Activated naive CD8-positive, alpha-beta T cell treated with anti-CD3 and anti-CD28 coated beads for 36 hours (primary cell): ENCODE results near the gene UBTD2. TPM values are rescaled to one million over a fixed set of nuclear protein-coding genes. Genes with fewer than 3 reads are reported as not detected.
A peak's percentile ranks its signal among the peaks of the same experiment; 100 is the strongest.

Experiments used
- DNase-seq: peaks from one replicate; pipeline ENCODE4 v3.0.0; 2021
- H3K27ac Mint-ChIP-seq: one replicate; pipeline ENCODE4 v1.8.0; 2022; ENCODE audit warnings: mild to moderate bottlenecking, moderate library complexity, mixed read lengths
- H3K27me3 Mint-ChIP-seq: one replicate; pipeline ENCODE4 v1.8.0; 2022; ENCODE audit warnings: mild to moderate bottlenecking, mixed read lengths
- H3K36me3 Mint-ChIP-seq: one replicate; pipeline ENCODE4 v1.8.0; 2021; ENCODE audit warnings: mild to moderate bottlenecking, mixed read lengths
- H3K4me1 Mint-ChIP-seq: one replicate; pipeline ENCODE4 v1.8.0; 2021; ENCODE audit warnings: mixed read lengths
- H3K4me3 Mint-ChIP-seq: one replicate; pipeline ENCODE4 v1.8.0; 2022; ENCODE audit warnings: mild to moderate bottlenecking, moderate library complexity, mixed read lengths
- H3K9me3 Mint-ChIP-seq: one replicate; pipeline ENCODE4 v1.8.0; 2022; ENCODE audit warnings: mixed read lengths
- total RNA-seq, 2 experiments: library from RNA; stranded (reverse); gene quantifications; one replicate each; pipeline ENCODE4 v1.2.3, GENCODE V29; 2021

UBTD2 gene
- total RNA-seq, 2 experiments from 2014 or later: 8.3 to 9.1 TPM

GRCh38 chr5:172182291-172182690, 101.3 kb downstream of the UBTD2 start:
- Mint-ChIP-seq H3K4me3 (no peak overlapping the region), H3K36me3 (peaks cover 66% of the 10 kb centered on the region), H3K4me1 (peaks cover 74% of the 10 kb centered on the region), H3K27me3 (no peaks in the 10 kb centered on the region), H3K9me3 (no peaks in the 10 kb centered on the region), H3K27ac (peak overlapping the region; percentile 95)
- DNase-seq: no peak

DNA sequence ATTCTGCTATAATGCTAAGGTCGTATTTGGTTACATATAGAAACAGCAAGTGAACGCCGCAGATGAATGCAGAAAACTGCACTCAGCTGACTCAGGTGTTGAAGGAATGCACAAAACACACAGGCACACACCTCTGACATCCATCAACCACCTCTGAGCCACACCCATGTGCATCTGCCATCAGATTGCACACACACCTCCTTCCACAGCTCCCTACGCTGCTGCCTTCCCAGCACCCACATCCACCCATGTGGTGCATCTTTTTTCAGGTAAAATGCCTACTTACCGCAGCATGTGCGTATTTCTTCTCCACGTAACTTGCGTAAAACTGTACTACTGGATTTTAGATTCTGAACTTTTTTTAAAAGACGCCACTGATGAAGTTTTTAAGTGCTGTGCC, 102.6 kb downstream of the UBTD2 start:
- Mint-ChIP-seq H3K27me3 (no peaks in the 10 kb centered on the region), H3K36me3 (peaks cover 69% of the 10 kb centered on the region), H3K27ac (peak overlapping the region; percentile 92), H3K4me3 (peak overlapping the region; percentile 83), H3K4me1 (peaks cover 85% of the 10 kb centered on the region), H3K9me3 (no peaks in the 10 kb centered on the region)
- no peak for DNase-seq

DNA sequence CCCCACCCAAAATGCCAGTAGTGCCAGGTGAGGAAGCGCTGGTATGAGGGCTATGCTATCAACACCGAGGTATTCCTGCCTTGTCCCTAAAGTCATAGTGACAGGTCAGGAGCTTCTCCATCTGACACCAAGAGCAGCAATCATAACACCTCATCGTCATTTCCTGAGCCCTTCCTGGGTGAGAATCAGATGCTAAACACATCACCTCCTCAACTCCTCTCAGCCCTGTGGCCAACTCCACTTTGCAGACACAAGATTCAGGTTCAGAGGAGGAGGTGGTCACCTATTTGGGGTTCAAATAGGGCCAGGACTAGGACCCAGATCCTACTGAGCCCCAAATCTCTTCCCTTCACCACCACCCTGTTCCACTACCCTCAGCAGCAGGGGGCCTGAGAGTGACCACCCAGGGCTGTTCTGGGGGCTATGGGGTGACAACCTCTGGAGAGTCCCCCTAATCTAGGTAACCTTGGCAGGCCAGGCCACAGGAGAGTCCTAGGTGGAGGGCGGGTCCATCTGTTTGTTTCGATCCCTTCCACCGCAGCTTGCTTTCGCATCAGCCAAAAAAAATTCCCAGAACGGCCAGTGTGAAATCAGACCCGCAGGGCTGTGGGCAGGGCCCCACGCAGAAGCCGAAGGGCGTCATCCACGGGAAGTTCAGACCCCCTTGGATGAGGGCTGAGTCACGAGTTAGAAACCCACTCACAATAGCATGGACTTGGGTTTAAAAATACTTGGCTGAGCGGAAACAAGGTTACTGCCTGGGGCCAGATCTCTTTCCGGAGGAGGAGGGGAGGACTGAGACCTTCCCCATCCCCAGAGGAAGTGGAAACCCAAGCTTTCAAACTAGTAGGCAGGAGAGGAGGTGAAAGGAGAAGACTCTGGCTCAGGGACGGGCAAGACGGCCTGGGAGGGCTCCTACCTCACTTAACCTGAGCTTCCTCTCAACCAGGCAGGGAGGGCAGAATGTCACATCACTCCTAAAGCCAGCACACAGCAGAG, 104.3 kb downstream of the UBTD2 start:
- H3K27ac Mint-ChIP-seq: peak overlapping the region; percentile 92
- H3K4me1 Mint-ChIP-seq: peaks cover 83% of the 10 kb centered on the region
- no peaks in the 10 kb centered on the region for H3K27me3 Mint-ChIP-seq
- H3K4me3 Mint-ChIP-seq: peak overlapping the region; percentile 83
- DNase-seq: peak; percentile 75
- peaks cover 64% of the 10 kb centered on the region for H3K36me3 Mint-ChIP-seq
- H3K9me3 Mint-ChIP-seq: no peaks in the 10 kb centered on the region

GRCh38 chr5:172178301-172178987, 105.1 kb downstream of the UBTD2 start:
- Mint-ChIP-seq H3K27me3 (peaks cover 5% of the 10 kb centered on the region), H3K4me3 (peak overlapping the region; percentile 83), H3K9me3 (no peaks in the 10 kb centered on the region), H3K36me3 (peaks cover 66% of the 10 kb centered on the region), H3K27ac (peak overlapping the region; percentile 92), H3K4me1 (peaks cover 83% of the 10 kb centered on the region)
- peak; percentile 63 for DNase-seq

- no peaks in the 10 kb centered on the region for H3K9me3 Mint-ChIP-seq
- peak overlapping the region; percentile 83 for H3K4me3 Mint-ChIP-seq
- no peak for DNase-seq
- peaks cover 87% of the 10 kb centered on the region for H3K4me1 Mint-ChIP-seq
- H3K27ac Mint-ChIP-seq: peak overlapping the region; percentile 92
- H3K36me3 Mint-ChIP-seq: peaks cover 60% of the 10 kb centered on the region
- peaks cover 5% of the 10 kb centered on the region for H3K27me3 Mint-ChIP-seq
Measured at GRCh38 chr5:172177176-172177575, 106.4 kb downstream of the UBTD2 start.

- Mint-ChIP-seq H3K4me3 (peak overlapping the region; percentile 83), H3K9me3 (no peaks in the 10 kb centered on the region), H3K27ac (peak overlapping the region; percentile 92), H3K36me3 (peaks cover 60% of the 10 kb centered on the region), H3K27me3 (peaks cover 5% of the 10 kb centered on the region), H3K4me1 (peaks cover 92% of the 10 kb centered on the region)
- peak; percentile 87 for DNase-seq
Measured at GRCh38 chr5:172175263-172175719, 108.3 kb downstream of the UBTD2 start.

DNA sequence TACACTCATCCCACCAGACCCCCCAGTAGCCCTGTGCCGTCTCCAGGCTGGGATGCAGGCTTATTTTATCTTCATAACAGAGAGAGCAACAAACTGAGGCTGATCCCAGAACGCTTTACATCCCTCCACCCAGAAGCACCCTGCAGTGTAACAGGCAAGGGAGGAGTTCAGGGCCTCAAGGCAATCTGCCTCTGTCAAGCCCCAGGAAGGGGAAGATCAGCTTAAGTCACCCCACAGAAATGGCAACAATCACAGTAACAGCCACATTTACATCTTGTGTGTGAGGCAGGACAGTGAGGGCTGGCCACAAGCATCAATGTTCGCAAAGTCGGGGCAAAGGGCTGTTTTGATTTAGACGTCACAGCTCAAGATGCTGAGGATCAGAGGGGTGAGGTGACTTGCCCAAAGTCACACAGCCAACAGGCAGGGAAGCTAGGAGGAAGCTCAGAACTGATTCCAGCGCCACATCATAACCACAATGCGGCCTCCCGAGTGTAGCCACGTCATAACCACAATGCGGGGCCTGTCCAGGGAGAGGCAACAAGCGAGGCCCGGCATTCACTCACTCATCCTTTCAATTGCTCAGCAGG, 109.9 kb downstream of the UBTD2 start:
- DNase-seq: peak; percentile 75
- Mint-ChIP-seq H3K4me1 (peaks cover 92% of the 10 kb centered on the region), H3K27ac (peak overlapping the region; percentile 92), H3K36me3 (peaks cover 75% of the 10 kb centered on the region), H3K27me3 (peaks cover 5% of the 10 kb centered on the region), H3K4me3 (peak overlapping the region; percentile 83), H3K9me3 (no peaks in the 10 kb centered on the region)

DNA sequence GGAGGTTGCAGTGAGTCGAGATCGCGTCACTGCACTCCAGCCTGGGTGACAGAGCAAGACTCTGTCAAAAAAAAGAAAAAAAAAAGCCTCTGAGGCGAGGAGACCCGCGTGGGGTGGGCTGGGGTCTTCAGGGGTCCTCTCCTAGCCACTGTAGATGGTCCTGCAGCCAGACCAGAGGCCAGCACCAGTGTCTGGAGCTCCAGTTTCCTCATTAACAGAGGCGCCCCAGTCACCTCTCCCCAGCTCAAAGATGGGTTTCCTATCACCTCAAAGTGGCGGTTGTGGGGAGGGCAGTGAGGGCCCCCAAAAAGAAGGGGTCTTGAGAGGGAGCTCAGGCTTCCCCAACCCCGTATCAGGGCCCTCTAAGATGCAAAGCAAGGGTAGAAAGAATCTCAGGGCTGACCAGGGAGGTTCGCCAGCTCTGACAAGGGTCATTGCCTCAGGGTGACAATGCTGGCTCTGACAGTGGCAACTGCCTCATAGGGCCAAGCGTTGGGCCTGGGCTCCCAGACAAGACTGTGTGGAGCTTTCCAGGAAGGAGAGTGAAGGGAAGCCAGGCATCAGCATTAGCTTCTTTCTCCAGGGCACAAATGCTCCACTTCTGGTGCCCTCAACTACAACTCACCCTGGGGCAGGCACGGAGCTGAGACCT, 110.5 kb downstream of the UBTD2 start:
- peak overlapping the region; percentile 92 for H3K27ac Mint-ChIP-seq
- peaks cover 72% of the 10 kb centered on the region for H3K36me3 Mint-ChIP-seq
- no peaks in the 10 kb centered on the region for H3K9me3 Mint-ChIP-seq
- H3K4me3 Mint-ChIP-seq: peak overlapping the region; percentile 83
- peaks cover 92% of the 10 kb centered on the region for H3K4me1 Mint-ChIP-seq
- peaks cover 5% of the 10 kb centered on the region for H3K27me3 Mint-ChIP-seq
- no peak for DNase-seq

DNA sequence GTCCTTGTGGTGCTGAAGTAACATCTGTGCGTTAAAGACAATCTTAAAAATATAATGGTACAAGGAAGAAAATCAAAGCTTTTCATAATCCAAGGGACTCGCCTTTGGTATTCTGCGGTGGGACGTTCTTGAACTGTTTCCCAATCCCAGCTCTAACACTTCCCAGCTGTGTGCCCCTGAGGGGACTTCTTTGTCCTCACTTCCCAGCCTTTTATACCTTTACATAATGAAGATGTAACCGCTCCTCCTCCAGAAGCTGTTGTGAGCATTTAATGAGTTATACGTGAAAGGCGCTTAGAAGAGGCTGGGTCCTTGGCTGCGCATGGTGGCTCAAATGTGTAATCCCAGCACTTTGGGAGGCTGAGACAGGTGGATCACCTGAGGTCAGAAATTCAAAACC, 112.4 kb downstream of the UBTD2 start:
- H3K27me3 Mint-ChIP-seq: peaks cover 5% of the 10 kb centered on the region
- no peaks in the 10 kb centered on the region for H3K9me3 Mint-ChIP-seq
- H3K4me3 Mint-ChIP-seq: no peak overlapping the region
- H3K27ac Mint-ChIP-seq: peak overlapping the region; percentile 85
- peaks cover 59% of the 10 kb centered on the region for H3K36me3 Mint-ChIP-seq
- peaks cover 90% of the 10 kb centered on the region for H3K4me1 Mint-ChIP-seq
- DNase-seq: no peak

DNA sequence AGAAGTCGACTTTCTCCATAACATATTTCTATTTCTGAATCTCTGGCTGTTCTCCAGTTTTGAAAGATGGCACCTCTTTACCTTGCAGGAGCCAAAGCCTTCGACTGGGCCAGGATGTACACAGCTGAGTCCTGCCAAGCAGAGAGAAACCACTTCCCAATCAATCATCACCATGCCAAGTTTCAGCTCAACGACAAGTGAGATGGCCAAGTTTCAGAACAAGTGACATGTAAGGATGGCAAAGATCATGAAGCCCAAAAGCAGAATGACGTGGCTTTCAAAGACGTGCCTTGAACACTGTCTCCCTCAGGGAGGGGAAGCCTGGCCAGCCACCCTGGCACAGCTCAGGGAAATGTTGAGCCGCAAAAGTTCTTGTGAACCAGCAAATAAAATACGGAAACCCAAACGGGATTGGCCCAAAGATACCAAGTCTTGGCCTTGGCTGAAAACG, 113.3 kb downstream of the UBTD2 start:
- Mint-ChIP-seq H3K36me3 (peaks cover 52% of the 10 kb centered on the region), H3K4me3 (peak overlapping the region; percentile 39), H3K27me3 (peaks cover 5% of the 10 kb centered on the region)

DNA sequence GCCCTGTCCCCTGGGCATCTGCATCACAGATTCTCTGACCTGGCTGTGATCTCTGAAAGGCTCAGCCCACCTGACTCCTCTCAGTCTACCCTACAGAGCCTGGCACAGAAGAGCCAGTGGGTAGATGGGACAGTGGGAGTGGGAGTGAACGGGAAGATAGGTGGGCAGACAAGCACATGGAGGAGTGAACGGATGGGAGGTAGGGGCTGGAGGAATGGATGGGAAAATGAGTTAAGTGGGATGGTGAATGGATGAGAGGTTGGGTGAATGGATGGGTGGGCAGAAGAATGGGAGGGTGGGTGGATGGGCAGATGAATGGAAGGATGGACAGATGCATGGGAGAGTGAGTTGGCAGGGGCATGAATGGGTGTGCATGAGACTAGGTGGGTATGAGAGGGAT, 114.3 kb downstream of the UBTD2 start:
- no peak for DNase-seq
- Mint-ChIP-seq H3K27ac (peak overlapping the region; percentile 38), H3K36me3 (peaks cover 44% of the 10 kb centered on the region), H3K4me1 (peaks cover 81% of the 10 kb centered on the region), H3K4me3 (no peak overlapping the region), H3K9me3 (no peaks in the 10 kb centered on the region), H3K27me3 (peaks cover 5% of the 10 kb centered on the region)

More for the DNA sequence above, 113.3 kb downstream of the UBTD2 start:
- peaks cover 85% of the 10 kb centered on the region for H3K4me1 Mint-ChIP-seq
- H3K27ac Mint-ChIP-seq: peak overlapping the region; percentile 85
- H3K9me3 Mint-ChIP-seq: no peaks in the 10 kb centered on the region
- DNase-seq: no peak

- no peak for DNase-seq
- no peaks in the 10 kb centered on the region for H3K9me3 Mint-ChIP-seq
- peaks cover 36% of the 10 kb centered on the region for H3K36me3 Mint-ChIP-seq
- no peak overlapping the region for H3K4me3 Mint-ChIP-seq
- H3K4me1 Mint-ChIP-seq: peaks cover 76% of the 10 kb centered on the region
- no peaks in the 10 kb centered on the region for H3K27me3 Mint-ChIP-seq
- peak overlapping the region; percentile 45 for H3K27ac Mint-ChIP-seq
Measured at GRCh38 chr5:172168311-172168710, 115.3 kb downstream of the UBTD2 start.

DNA sequence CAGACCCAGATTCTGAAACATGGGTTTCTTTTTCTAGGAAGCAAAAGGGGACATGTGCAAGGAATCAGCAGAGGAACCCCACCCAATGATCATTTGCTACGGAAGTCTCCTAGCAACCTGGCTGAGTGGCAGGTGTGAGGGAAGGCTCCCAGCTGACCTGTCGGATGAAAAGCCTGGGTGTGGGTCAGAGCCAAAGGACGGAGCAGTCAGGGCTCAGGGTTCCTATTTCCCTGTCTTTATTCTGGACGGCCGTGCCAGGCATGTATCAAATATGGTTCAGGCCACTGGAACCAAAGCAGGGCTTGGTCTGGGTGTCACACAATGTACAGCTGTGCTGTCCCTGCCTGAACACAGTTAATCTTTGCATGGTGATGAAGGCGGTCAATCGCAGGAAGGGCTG, 115.7 kb downstream of the UBTD2 start:
- H3K36me3 Mint-ChIP-seq: peaks cover 36% of the 10 kb centered on the region
- H3K4me1 Mint-ChIP-seq: peaks cover 76% of the 10 kb centered on the region
- no peak for DNase-seq
- no peaks in the 10 kb centered on the region for H3K27me3 Mint-ChIP-seq
- H3K9me3 Mint-ChIP-seq: no peaks in the 10 kb centered on the region
- peak overlapping the region; percentile 45 for H3K27ac Mint-ChIP-seq
- no peak overlapping the region for H3K4me3 Mint-ChIP-seq

DNA sequence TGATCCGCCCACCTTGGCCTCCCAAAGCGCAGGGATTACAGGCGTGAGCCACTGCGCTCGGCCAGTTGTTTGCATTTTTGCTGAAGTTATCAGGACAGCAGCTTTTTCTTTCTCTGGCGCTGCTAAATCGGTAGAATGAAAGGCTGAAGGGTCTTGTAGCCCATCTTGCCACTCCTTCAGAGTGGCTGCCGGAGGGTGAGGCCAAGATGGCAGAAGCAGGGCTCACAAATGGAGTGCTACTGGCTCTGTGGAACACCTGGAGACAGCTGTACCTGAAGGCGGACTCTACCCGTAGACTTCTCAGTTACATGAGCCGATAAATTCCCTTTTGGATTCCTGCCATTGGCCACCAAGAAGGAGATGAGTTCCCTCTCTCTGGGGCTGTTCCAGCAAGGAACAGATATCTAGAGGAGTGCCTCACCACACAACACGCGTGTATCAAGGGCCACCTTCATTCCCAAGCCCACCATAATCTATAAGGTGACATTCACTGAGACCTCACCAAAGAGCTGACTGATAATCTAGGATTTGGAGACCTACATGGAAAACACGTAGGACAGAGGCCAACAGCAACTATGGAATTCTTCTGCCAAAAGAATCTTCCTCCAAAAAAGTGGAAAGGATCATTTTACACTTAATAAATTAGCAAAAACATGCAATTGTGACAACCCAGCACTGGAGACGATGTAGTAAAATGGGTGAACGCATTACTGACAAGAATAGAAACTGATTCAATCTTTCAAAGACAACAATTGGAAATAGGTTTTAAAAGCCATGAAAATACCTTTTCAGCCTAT, 117.3 kb downstream of the UBTD2 start:
- H3K4me3 Mint-ChIP-seq: no peak overlapping the region
- peaks cover 70% of the 10 kb centered on the region for H3K4me1 Mint-ChIP-seq
- H3K36me3 Mint-ChIP-seq: peaks cover 26% of the 10 kb centered on the region
- no peak overlapping the region for H3K27ac Mint-ChIP-seq
- no peak for DNase-seq
- H3K9me3 Mint-ChIP-seq: no peaks in the 10 kb centered on the region
- no peaks in the 10 kb centered on the region for H3K27me3 Mint-ChIP-seq
